Smooth muscle cell of trachea (primary cell): ENCODE data around the gene POU5F1. TPM values are rescaled to one million over a fixed set of nuclear protein-coding genes. Genes with fewer than 3 reads are reported as not detected.

ENCODE experiments used
- total RNA-seq: library from RNA; depleted of rRNA; stranded (reverse); fragments of >200 nt; gene quantifications from 2 replicates; pipeline ENCODE4 v1.2.1, GENCODE V29; 2014

Gene POU5F1
- total RNA-seq: 0.33 TPM in 1 of 2 replicates, not detected in the other

GRCh38 chr6:31170600-31170881 lies at the start of gene POU5F1:
POU5F1 (minus strand) TSS chr6:31170682; CDS start chr6:31170620, 62 bp downstream.

GRCh38 chr6:31158140-31158862 lies 12.2 kb downstream of the POU5F1 start, which contains the start of gene TCF19:
TCF19 (plus strand) TSS chr6:31158589; CDS start chr6:31159470, 881 bp downstream.

GRCh38 chr6:31157513-31158139 lies 12.9 kb downstream of the POU5F1 start, which contains the start of gene CCHCR1:
CCHCR1 (minus strand) TSS chr6:31157802; CDS start chr6:31157600, 202 bp downstream.

GRCh38 chr6:31138982-31139381 lies 31.5 kb downstream of the POU5F1 start, which contains the start of gene PSORS1C2:
PSORS1C2 (minus strand) TSS chr6:31139066; CDS start chr6:31139026, 40 bp downstream.

GRCh38 chr6:31120151-31120915 lies 50.1 kb downstream of the POU5F1 start, which contains the start of gene CDSN:
CDSN (minus strand) TSS chr6:31120446; CDS start chr6:31120419, 27 bp downstream.

GRCh38 chr6:31114541-31114878 lies 56.0 kb downstream of the POU5F1 start, which contains the start of gene PSORS1C1:
PSORS1C1 (plus strand) TSS chr6:31114800; CDS start chr6:31129633, 14,833 bp downstream.

Other genes with a start within 250 kb of the POU5F1 start
- not detected in 2 replicates for gene SFTA2, start 238.5 kb downstream of the POU5F1 start, total RNA-seq
- gene MUCL3, start 229.7 kb downstream of the POU5F1 start, total RNA-seq: not detected in 2 replicates
- gene MUC21, start 187.0 kb downstream of the POU5F1 start, total RNA-seq: not detected in 2 replicates
- under 0.01 TPM in 1 of 2 replicates, not detected in the other for gene MUC22, start 160.2 kb downstream of the POU5F1 start, total RNA-seq
- gene C6orf15, start 58.1 kb downstream of the POU5F1 start, total RNA-seq: not detected in 2 replicates
- 0.29 and 0.99 TPM in 2 replicates for gene PSORS1C1, start 55.9 kb downstream of the POU5F1 start, total RNA-seq
- gene CDSN, start 50.2 kb downstream of the POU5F1 start, total RNA-seq: not detected in 2 replicates
- gene PSORS1C2, start 31.6 kb downstream of the POU5F1 start, total RNA-seq: not detected in 2 replicates
- 20.2 and 22.0 TPM in 2 replicates for gene CCHCR1, start 12.9 kb downstream of the POU5F1 start, total RNA-seq
- 4.5 and 23.1 TPM in 2 replicates for gene TCF19, start 12.1 kb downstream of the POU5F1 start, total RNA-seq
- 318 and 398 TPM in 2 replicates for gene HLA-C, start 101.4 kb upstream of the POU5F1 start, total RNA-seq
- gene HLA-B, start 186.5 kb upstream of the POU5F1 start, total RNA-seq: 301 and 427 TPM in 2 replicates
- gene MICA, start 232.9 kb upstream of the POU5F1 start, total RNA-seq: 34.9 and 37.7 TPM in 2 replicates